H1 (cell line): ENCODE data around the gene NID1. TPM values are rescaled to one million over a fixed set of nuclear protein-coding genes. Genes with fewer than 3 reads are reported as not detected.

Experiments used
- CTCF ChIA-PET: fragments of 300-600 bp; sonication (Branson Sonifier 250); formaldehyde crosslinking; loops from one replicate; lab custom pipeline; 2021; ENCODE audit not compliant: partially characterized antibody; lab: Charles Lee
- POLR2A ChIA-PET: fragments of 300-600 bp; sonication (Branson Sonifier 250); formaldehyde crosslinking; loops from one replicate; lab custom pipeline; 2021; ENCODE audit warnings: inconsistent platforms; ENCODE audit not compliant: partially characterized antibody; lab: Charles Lee
- DNase-seq, 2 experiments: peaks; one replicate each; pipeline versions ENCODE4 v3.0.0 to v3.0.0-alpha.2; 2010 to 2022; ENCODE audit warnings: low spot score in 2 of 2, low read depth in 1 of 2, mixed read lengths in 1 of 2
- FAIRE-seq: peaks from 2 replicates; lab custom pipeline; 2011; peaks lifted over from hg19 to GRCh38; lab: Jason Lieb, UNC
- H2AFZ ChIP-seq: 2 replicates; pipeline ENCODE4 v1.8.1; 2012; ENCODE audit warnings: low read length, inconsistent platforms
- H2AK5ac ChIP-seq: 2 replicates; pipeline ENCODE4 v1.6.1; 2013; ENCODE audit warnings: low read depth, low read length
- H2BK120ac ChIP-seq: replicated peaks from 2 replicates; pipeline ENCODE3; 2013; ENCODE audit warnings: low read depth, low read length, inconsistent platforms
- H2BK12ac ChIP-seq: 2 replicates; pipeline ENCODE4 v1.6.1; 2013; ENCODE audit warnings: low read depth, low read length
- H2BK15ac ChIP-seq: 2 replicates; pipeline ENCODE4 v1.6.1; 2013; ENCODE audit warnings: low read length
- H2BK20ac ChIP-seq: 2 replicates; pipeline ENCODE4 v1.6.1; 2013; ENCODE audit warnings: low read length
- H2BK5ac ChIP-seq: 2 replicates; pipeline ENCODE4 v1.6.1; 2013; ENCODE audit warnings: low read depth, low read length
- H3K14ac ChIP-seq: 2 replicates; pipeline ENCODE4 v1.6.1; 2013; ENCODE audit warnings: inconsistent platforms; ENCODE audit not compliant: insufficient read length
- H3K18ac ChIP-seq: 2 replicates; pipeline ENCODE4 v1.6.1; 2013; ENCODE audit warnings: low read length; ENCODE audit errors: extremely low read depth
- H3K23ac ChIP-seq: 2 replicates; pipeline ENCODE4 v1.6.1; 2013; ENCODE audit warnings: inconsistent platforms; ENCODE audit not compliant: insufficient read length
- H3K23me2 ChIP-seq: 2 replicates; pipeline ENCODE4 v1.6.1; 2013; ENCODE audit warnings: low read depth, low read length
- H3K27ac ChIP-seq: 2 replicates; pipeline ENCODE4 v1.6.1; 2011; ENCODE audit warnings: low read depth, low read length, inconsistent platforms
- H3K27me3 ChIP-seq, 4 experiments: replicated peaks in 1 of 4; 1 replicate in 1 of 4; 2 replicates in 3 of 4; pipeline versions ENCODE4 v1.6.1 to v1.8.1; 2011 to 2013; ENCODE audit warnings: low read length in 3 of 4, mild to moderate bottlenecking in 3 of 4, inconsistent platforms in 2 of 4, mixed read lengths in 2 of 4, moderate library complexity in 1 of 4; ENCODE audit not compliant: control insufficient read depth in 3 of 4, insufficient read depth in 3 of 4; ENCODE audit errors: extremely low read depth in 1 of 4
- H3K36me3 ChIP-seq, 4 experiments: 2 replicates each; pipeline versions ENCODE4 v1.6.1 to v1.8.1; 2011 to 2013; ENCODE audit warnings: mild to moderate bottlenecking in 4 of 4, low read length in 3 of 4, moderate library complexity in 2 of 4, control low read depth in 1 of 4, inconsistent platforms in 1 of 4; ENCODE audit not compliant: insufficient read depth in 4 of 4, control insufficient read depth in 2 of 4
- H3K4ac ChIP-seq: replicated peaks from 2 replicates; pipeline ENCODE3; 2013; ENCODE audit warnings: low read length, low read depth, mixed read lengths, inconsistent platforms; ENCODE audit not compliant: insufficient read length
- H3K4me1 ChIP-seq, 4 experiments: replicated peaks in 1 of 4; 1 replicate in 1 of 4; 2 replicates in 3 of 4; pipeline versions ENCODE4 v1.6.1 to v1.8.1; 2011 to 2013; ENCODE audit warnings: low read length in 3 of 4, inconsistent platforms in 2 of 4, mixed read lengths in 1 of 4; ENCODE audit not compliant: insufficient read depth in 4 of 4, control insufficient read depth in 3 of 4
- H3K4me2 ChIP-seq, 2 experiments: 2 replicates each; pipeline versions ENCODE4 v1.6.1 to v1.8.1; 2011 to 2013; ENCODE audit warnings: low read depth in 2 of 2, low read length in 2 of 2, control low read depth in 1 of 2, inconsistent platforms in 1 of 2, mild to moderate bottlenecking in 1 of 2; ENCODE audit not compliant: insufficient read depth in 1 of 2
- H3K4me3 ChIP-seq, 4 experiments: fragments of 200-600, 300-600 bp in 1 of 4; sonication (generic), shearing (Covaris generic), sonication (Bioruptor Twin) in 1 of 4; 2 replicates each; pipeline versions ENCODE4 v1.5.1 to v1.8.1; 2011 to 2016; ENCODE audit warnings: low read length in 4 of 4, low read depth in 3 of 4, control low read depth in 2 of 4, inconsistent platforms in 2 of 4, mild to moderate bottlenecking in 2 of 4, mixed read lengths in 1 of 4, moderate library complexity in 1 of 4; ENCODE audit not compliant: insufficient read depth in 2 of 4; ENCODE audit errors: extremely low read depth in 1 of 4
- H3K56ac ChIP-seq: replicated peaks from 2 replicates; pipeline ENCODE3; 2013; ENCODE audit warnings: low read depth, mild to moderate bottlenecking, mixed read lengths, low read length, inconsistent platforms; ENCODE audit not compliant: insufficient read length
- H3K79me1 ChIP-seq: 2 replicates; pipeline ENCODE4 v1.6.1; 2013; ENCODE audit warnings: low read depth, low read length, control low read depth
- H3K79me2 ChIP-seq, 2 experiments: 2 replicates each; pipeline versions ENCODE4 v1.6.1 to v1.8.1; 2012 to 2013; ENCODE audit warnings: low read length in 2 of 2, mild to moderate bottlenecking in 2 of 2, inconsistent platforms in 1 of 2; ENCODE audit not compliant: insufficient read depth in 2 of 2, control insufficient read depth in 1 of 2
- H3K9ac ChIP-seq, 4 experiments: replicated peaks in 1 of 4; 1 replicate in 1 of 4; 2 replicates in 3 of 4; pipeline versions ENCODE4 v1.6.1 to v1.8.1; 2011 to 2013; ENCODE audit warnings: low read depth in 3 of 4, low read length in 3 of 4, control low read depth in 2 of 4, mild to moderate bottlenecking in 2 of 4, moderate library complexity in 2 of 4, inconsistent platforms in 1 of 4; ENCODE audit errors: extremely low read depth in 1 of 4
- H3K9me3 ChIP-seq, 2 experiments: 2 replicates each; pipeline versions ENCODE4 v1.6.1 to v1.8.1; 2012 to 2013; ENCODE audit warnings: mild to moderate bottlenecking in 2 of 2, moderate library complexity in 2 of 2, control low read depth in 1 of 2, inconsistent platforms in 1 of 2, low read depth in 1 of 2, low read length in 1 of 2, mixed read lengths in 1 of 2; ENCODE audit not compliant: insufficient read depth in 2 of 2
- H4K20me1 ChIP-seq, 2 experiments: replicated peaks in 1 of 2; 2 replicates each; pipeline versions ENCODE3 to v1.8.1; 2011 to 2013; ENCODE audit warnings: inconsistent platforms in 2 of 2, low read length in 2 of 2, mild to moderate bottlenecking in 1 of 2; ENCODE audit not compliant: insufficient read depth in 2 of 2, control insufficient read depth in 1 of 2
- H4K5ac ChIP-seq: 2 replicates; pipeline ENCODE4 v1.6.1; 2013; ENCODE audit warnings: low read length, low read depth, mixed read lengths, inconsistent platforms; ENCODE audit not compliant: insufficient read length
- H4K8ac ChIP-seq: 2 replicates; pipeline ENCODE4 v1.8.0; 2013; ENCODE audit warnings: mild to moderate bottlenecking, moderate library complexity, low read length, inconsistent platforms; ENCODE audit not compliant: insufficient read depth; ENCODE audit errors: extremely low read depth
- H4K91ac ChIP-seq: replicated peaks from 2 replicates; pipeline ENCODE3; 2013; ENCODE audit warnings: low read length, mixed read lengths, inconsistent platforms; ENCODE audit not compliant: insufficient read length
- CREB1 ChIP-seq: IDR thresholded peaks from 2 replicates; pipeline ENCODE4 v1.6.1; 2012; ENCODE audit warnings: inconsistent platforms
- CTBP2 ChIP-seq: IDR thresholded peaks from 2 replicates; pipeline ENCODE4 v1.7.0; 2011; ENCODE audit warnings: borderline replicate concordance, mild to moderate bottlenecking, moderate library complexity, mixed read lengths, low read length; ENCODE audit not compliant: insufficient read depth, insufficient read length
- EGR1 ChIP-seq: IDR thresholded peaks from 2 replicates; pipeline ENCODE4 v1.6.1; 2011; ENCODE audit warnings: low read depth, low read length, borderline replicate concordance
- FOSL1 ChIP-seq: IDR thresholded peaks from 2 replicates; pipeline ENCODE4 v1.6.1; 2011; ENCODE audit warnings: mild to moderate bottlenecking, low read depth, low read length, moderate library complexity; ENCODE audit not compliant: insufficient read depth
- HDAC6 ChIP-seq: IDR thresholded peaks from one replicate; pipeline ENCODE4 v1.7.1; 2012; ENCODE audit warnings: low read depth, mild to moderate bottlenecking, inconsistent platforms, low read length, moderate library complexity
- MAFK ChIP-seq: IDR thresholded peaks from 2 replicates; pipeline ENCODE4 v1.6.1; 2012; ENCODE audit warnings: low read depth, mild to moderate bottlenecking, improper control_type of control experiment, low read length
- TBP ChIP-seq: IDR thresholded peaks from 2 replicates; pipeline ENCODE4 v1.6.1; 2011; ENCODE audit warnings: low read depth, low read length, improper control_type of control experiment
- WGBS, 2 experiments: shearing (Covaris generic) in 1 of 2; methylation state at CpG; one replicate each; pipeline versions ENCODE4 v1.1.6 to v1.1.7; 2013 to 2015; ENCODE audit warnings: low lambda C conversion rate in 2 of 2, mixed read lengths in 2 of 2, inconsistent platforms in 1 of 2, low coverage in 1 of 2, missing lambda C conversion rate in 1 of 2; ENCODE audit not compliant: insufficient replicate concordance in 2 of 2, insufficient coverage in 1 of 2, insufficient read length in 1 of 2; ENCODE audit errors: extremely low coverage in 1 of 2, missing lambda C conversion rate in 1 of 2; 5-methylcytosine and 5-hydroxymethylcytosine counted together
- polyA plus RNA-seq, 7 experiments: library from polyadenylated mRNA; depleted of rRNA in 3 of 7; stranded (reverse) in 5 of 7; unstranded in 2 of 7; fragments of >200 nt in 5 of 7; fragments of 200-250 nt in 2 of 7; gene quantifications; 1 replicate in 5 of 7; 2 replicates in 1 of 7; 4 replicates in 1 of 7; pipeline versions ENCODE4 v1.2.1 to v1.2.3, GENCODE V29; 2011 to 2013; ENCODE audit warnings: missing spikeins in 2 of 7, mixed read lengths in 2 of 7
- total RNA-seq: library from RNA; stranded (reverse); fragmentation: NEBNext Ultra II Directional; extraction: Animal tissue kit (Norgen Biotek cat#: 25700); gene quantifications from 2 replicates; pipeline ENCODE4 v1.2.1, GENCODE V29; 2021

The NID1 gene
- total and polyA plus RNA-seq, 2 of the 8 experiments (the other 6 are each of a cell fraction or from before 2014, with no cell fraction given), result 20.9 to 25.4 TPM

GRCh38 chr1:236079703-236080102 lies 14.8 kb upstream of the NID1 start:
- H3K56ac ChIP-seq, result no peak overlapping the region

More at GRCh38 chr1:236079703-236080102, 14.8 kb upstream of the NID1 start:
- no peak overlapping the region for H2BK12ac ChIP-seq
- no peaks in the 10 kb centered on the region for H3K9me3 ChIP-seq
- H2BK120ac ChIP-seq, result no peak overlapping the region
- no peak overlapping the region for H3K27ac ChIP-seq
- H3K4me2 ChIP-seq, result no peak overlapping the region
- ChIA-PET POLR2A (no interaction called here), CTCF (no interaction called here)
- no peak overlapping the region for H2AK5ac ChIP-seq
- H2BK15ac ChIP-seq, result no peak overlapping the region
- H3K9ac ChIP-seq, result no peak overlapping the region
- H3K14ac ChIP-seq, result no peak overlapping the region
- no peaks in the 10 kb centered on the region for H4K20me1 ChIP-seq
- no peaks in the 10 kb centered on the region for H3K79me1 ChIP-seq
- no peaks in the 10 kb centered on the region for H3K36me3 ChIP-seq
- no peak overlapping the region for H3K4ac ChIP-seq
- no peak overlapping the region for H4K5ac ChIP-seq
- no peak overlapping the region for H2BK20ac ChIP-seq
- FAIRE-seq, result no peak
- TF ChIP-seq CREB1 (no peak), MAFK (no peak), EGR1 (no peak), TBP (no peak), CTBP2 (no peak), HDAC6 (no peak), FOSL1 (no peak)
- no peaks in the 10 kb centered on the region for H3K23me2 ChIP-seq
- H2BK5ac ChIP-seq, result no peak overlapping the region
- H3K4me3 ChIP-seq, result no peak overlapping the region
- H3K4me1 ChIP-seq, result no peaks in the 10 kb centered on the region
- H4K91ac ChIP-seq, result no peak overlapping the region
- no peak overlapping the region for H4K8ac ChIP-seq
- H3K79me2 ChIP-seq, result no peaks in the 10 kb centered on the region
- H3K18ac ChIP-seq, result no peak overlapping the region
- DNase-seq, result no peak
- 88% methylated on average over 5 of the region's 5 CpGs; no CpG with 5 or more reads in 1 of the 2 experiments for WGBS, 2 experiments
- H3K23ac ChIP-seq, result no peak overlapping the region
- H2AFZ ChIP-seq, result no peak overlapping the region
- H3K27me3 ChIP-seq, result no peaks in the 10 kb centered on the region
